GM18508 (cell line): ENCODE results near the gene ELK4.

Experiments used
- ATAC-seq: cut with Tn5 transposase; IDR thresholded peaks from one replicate; pipeline ENCODE4 v1.9.1; 2021; ENCODE audit warnings: moderate number of reproducible peaks; ENCODE audit not compliant: insufficient read depth, unreplicated experiment

ELK4 gene, protein sequence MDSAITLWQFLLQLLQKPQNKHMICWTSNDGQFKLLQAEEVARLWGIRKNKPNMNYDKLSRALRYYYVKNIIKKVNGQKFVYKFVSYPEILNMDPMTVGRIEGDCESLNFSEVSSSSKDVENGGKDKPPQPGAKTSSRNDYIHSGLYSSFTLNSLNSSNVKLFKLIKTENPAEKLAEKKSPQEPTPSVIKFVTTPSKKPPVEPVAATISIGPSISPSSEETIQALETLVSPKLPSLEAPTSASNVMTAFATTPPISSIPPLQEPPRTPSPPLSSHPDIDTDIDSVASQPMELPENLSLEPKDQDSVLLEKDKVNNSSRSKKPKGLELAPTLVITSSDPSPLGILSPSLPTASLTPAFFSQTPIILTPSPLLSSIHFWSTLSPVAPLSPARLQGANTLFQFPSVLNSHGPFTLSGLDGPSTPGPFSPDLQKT

DNA sequence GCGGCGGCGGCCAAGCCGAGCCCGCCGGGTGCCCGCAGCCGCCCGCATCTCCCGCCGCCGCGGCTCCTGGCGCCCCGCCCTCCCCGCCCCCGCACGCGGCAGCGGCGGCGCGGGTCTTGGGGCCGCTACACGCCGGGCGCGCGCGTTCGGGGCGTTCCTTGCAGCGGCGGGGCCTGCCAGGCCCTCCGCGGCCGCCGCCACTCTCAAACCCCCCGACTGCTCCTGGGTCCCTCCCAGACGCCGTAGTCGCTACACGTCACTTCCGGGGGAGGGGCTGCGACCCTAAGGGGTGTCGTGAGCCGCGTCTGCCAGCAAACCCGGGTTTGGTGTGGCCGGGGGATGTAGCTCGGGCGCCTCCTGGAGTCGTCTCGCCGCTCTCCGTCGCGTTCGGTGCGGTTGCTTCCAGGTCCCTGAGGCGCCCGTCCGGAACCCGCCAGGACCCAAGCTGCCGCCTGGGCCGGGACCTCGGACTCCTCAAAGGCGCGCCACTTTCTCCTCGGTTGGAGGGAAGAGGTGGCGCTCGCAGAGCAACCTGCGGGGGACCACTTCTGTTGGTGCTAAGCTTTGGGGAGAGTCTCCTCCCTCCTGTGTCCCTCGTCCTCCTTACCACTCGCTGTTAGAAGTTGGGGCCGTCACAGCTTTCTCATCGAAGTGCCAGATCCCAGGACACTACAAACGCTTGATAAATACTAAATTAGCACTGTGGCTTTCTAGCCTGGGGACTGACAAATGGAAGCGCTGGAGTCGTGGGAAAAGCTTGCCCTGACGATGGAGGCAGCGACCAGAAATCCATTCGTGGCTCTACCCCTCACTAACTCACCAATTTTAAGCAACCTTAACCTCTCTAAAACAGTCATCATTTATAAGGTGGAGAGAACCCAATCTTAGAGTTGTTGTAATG, at the start of gene ELK4:
Gene ELK4, minus strand, starts transcription at position 244 of the 901 bp plus-strand sequence. CDS start 8,129 bp downstream, outside the sequence.
- peak; percentile 46 for ATAC-seq

DNA sequence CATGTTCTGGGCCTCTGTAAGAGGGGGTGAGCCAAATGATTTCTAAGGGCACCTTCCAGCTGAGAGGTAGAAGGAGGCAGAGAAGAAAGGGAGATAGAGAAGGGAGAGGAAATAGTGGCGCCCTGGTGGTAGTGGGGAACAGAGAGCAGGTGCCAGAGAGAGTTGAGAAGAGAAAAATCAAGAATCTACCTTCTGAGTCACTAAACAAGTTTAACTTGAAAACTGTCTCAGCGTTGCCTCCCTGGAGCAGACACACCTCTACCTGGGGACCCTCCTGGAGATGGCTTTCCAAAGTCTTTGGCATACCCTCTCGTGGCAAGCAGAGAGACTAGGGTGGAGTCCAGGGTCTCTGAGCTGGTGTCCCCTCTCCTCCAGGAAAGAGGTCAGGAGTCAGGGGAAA, 49.6 kb upstream of the ELK4 start:
- no peak for ATAC-seq

DNA sequence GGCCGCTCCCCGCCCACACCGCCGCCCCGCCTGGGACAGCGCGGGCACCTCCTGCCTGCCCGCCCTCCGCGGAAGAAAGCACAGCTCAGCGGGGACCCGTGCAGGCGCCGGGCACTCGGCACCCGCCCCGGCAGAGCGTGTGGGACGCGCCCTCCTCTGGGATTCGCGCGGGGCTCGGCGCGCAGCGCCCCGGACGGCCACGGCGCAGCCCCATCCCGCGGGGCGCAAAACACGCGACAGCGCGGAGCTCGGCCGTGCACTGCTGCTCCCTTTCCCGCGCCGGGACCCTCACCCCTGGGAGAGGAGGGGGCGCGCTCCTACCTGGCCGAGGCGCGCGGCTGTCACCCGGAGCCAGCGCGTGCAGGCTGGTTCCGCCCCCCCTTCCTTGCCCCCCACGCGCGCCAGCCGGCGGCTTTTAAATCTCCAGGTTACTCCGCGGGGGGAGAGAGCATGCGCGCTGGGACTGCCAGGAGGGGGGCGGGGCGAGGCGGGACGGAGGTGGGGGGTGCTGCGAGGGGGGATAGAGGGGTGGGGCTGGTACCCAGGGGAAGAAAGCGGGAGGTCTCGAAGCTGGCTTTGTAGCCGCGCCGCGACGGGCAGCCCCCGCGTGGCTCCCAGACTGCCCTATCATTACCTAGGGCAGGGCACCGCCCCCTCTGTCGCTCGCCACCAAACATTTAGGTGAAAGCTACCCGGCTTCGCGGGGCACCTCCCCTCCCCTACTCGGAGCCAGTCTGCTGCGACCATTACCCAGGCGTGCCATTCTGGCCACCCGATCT, 48.5 kb upstream of the ELK4 start, which contains the start of gene SLC45A3:
Gene SLC45A3, minus strand, starts transcription at position 437 of the 779 bp plus-strand sequence. CDS start 15,853 bp downstream, outside the sequence.
- no peak for ATAC-seq

DNA sequence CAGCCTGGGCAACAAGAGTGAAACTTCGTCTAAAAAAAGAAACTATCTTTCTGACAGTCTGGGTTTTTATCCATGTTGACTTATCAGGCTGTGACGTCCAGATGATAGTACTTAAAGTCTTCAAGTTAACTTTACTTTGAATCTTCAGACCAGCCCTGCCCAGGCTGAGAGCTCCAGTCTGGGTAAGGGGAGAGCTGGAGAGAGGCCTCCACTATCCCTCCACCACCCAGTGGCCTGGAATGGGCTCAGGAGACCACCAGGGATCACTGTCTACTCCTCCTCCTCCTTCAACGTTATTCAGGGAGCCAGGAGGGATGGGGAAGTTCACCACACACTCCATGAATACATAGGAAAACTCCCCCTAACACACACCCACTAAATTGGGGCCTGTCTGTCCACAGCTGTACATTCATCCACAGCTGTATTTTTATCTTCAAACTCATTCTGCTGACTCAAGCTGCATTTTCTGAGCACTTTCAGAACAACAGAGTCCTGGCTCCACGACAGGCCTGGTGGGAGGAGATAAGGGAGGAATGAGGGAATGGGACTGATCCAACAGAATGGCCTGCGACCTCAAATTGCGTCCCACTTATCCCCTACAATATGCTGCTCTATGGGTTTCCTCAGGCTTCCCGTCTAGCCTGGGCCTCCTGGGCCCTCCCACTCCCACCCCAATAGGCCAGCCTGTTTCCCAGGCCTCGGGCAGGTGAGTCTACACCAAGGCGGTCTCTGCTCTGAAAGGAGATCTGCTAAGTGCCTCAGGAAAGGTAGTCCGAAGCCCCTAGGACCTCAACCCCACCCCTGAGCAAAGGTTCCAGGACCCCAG, 46.7 kb upstream of the ELK4 start:
- no peak for ATAC-seq

DNA sequence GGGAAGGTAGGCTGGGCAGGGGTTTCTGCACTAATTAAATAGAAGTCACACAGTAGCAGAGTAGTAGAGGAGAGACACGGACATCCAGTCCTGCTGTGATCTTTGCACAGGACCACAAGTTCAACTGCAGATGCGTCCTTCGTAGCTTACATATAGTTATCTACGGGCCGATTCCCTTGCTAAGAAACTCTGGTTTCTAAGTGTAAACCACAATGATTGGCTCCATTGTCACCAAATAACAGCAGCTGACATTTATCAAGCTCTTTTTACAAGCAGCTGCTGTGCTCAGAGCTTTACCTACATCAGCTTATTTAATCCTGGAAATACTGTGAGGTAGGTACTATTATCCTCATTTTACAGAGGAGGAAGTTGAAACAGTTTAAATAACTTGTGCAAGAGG, 45.4 kb upstream of the ELK4 start:
- ATAC-seq = no peak

DNA sequence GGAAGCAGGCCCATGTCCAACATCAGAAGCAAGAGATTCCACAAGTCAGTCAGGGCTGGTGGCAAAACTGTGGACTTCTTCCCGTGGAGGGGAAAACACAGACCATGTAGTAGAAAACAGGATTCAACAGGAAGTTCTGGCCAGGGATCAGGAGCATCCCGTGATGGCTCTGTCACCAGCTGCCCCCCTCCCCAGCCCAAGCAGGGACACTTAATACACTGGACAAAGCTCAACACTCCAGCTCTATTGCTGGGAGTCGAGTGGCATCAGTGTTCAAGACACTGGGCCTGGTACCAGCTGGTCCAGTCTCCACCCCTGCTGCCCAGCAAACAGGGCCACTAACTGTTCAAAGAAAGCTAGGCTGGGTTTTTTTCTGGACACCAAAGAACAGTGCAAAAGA, 44.8 kb upstream of the ELK4 start:
- no peak for ATAC-seq

DNA sequence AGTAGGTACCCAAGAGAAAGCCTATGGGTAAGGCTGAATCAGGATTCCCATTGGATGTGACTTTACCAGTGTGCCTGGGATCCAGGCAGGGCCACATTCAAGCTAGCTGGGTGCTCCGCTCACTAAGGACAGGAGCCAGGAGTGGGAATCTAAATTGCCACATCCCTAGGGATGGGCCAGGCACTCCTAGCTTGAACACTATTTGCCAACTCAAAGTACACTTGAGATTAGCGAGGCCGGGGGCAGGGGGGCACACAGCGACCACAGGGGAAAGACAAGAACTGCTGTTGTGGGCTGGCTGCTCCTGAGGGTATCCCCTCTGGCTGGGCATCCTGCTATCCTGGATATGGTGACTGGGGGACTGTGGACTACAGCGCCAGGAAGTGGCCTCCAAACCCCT, 44.2 kb upstream of the ELK4 start:
- ATAC-seq = no peak

DNA sequence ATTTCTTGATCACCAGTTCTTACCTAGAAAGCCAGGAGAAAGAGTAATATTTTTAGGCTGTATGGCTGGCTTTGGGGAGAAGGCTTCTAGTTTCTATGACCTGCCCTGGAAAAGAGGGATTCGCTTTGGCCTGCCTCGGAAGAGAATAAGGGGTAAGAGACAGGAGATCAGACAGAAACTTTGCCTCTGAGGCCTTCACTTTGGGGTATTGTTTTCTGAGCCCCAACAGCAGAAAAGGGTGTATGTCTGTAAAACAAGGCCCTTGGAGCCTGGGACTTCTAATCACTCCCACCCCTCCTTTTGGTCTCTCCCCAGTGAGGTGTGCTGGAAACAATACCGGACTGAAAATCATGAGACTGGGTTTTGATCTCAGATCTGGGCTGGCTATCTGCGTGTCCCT, 43.4 kb upstream of the ELK4 start:
- no peak for ATAC-seq

DNA sequence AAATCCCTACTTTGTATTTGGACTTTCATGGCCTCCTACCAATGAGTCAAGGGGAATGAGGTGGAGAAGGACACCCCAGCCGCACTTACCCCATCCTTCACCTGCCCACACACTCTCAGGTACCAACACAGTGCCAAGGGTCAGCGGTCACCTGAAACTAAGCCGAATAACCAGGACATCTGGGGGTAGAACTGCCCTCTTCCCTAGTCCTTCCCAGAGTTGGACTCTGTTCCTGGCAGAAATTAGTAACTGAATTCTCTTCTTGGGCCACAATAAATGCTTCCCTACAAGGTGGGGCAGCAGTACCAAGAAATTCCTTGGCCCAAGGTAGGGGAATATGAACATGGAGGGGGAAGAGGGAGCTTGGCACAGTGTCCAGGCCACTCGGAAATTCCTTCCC, 41.2 kb upstream of the ELK4 start:
- ATAC-seq = no peak

DNA sequence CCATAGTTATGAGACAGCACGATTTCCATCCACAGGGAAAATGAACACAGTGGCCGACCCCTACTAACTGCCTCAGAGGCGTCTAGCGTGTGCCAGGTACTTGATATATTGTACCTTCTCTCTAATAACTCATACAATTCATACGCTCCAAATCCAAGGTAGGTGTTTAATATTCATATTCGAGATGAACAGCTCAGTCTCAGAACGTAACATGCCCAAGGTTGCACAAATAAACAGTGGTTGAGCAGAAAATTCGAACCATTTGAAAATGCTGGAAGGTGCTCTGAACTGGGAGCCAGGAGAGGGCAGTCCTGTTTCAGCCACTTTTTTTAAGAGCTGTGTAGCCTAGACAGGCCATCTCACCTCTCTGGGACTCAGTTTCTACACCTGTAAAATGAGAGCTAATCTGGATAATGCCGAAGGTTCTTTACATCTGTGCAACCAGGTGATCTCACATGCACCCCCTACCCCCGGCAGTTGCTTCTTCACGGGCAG, 40.6 kb upstream of the ELK4 start:
- no peak for ATAC-seq

DNA sequence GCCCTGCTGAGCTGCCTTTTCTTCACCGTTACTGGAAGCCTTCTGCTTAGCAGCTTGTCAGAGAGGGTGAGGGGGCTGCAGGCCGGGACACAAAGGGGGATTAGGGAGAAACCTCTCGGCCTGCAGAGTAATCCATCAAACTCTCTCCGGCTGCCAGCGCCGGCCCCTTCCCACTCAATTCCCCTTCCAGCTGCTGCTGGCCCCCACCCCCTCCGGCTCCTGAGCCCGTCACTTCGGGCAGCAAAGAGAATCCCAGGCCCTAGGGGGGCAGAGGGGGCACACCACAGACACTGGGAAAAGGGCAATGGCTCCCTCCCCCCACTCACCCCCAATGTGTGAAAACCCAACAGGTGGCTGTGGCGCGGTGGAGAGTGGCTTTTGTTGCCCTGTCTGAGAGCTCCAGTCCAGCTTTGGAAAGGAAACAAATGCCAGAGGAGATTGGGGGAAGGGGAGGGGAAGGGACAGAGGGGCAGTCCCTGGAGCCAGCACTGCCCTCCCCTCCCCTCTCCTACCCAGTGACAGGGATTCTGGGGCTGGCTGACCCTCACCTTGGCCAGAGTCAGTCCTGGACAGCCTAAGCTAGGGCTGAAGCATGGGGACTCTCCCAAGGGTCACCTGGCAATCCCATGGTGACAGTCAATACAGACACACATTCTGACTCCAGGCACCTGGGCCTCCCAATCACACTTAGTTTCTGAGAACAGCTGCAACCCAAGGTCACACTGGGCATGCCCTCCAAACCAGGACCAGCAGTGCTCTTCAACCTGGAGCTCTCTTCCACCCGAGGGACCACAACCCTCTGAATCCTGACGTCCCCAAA, 39.0 kb upstream of the ELK4 start:
- no peak for ATAC-seq

DNA sequence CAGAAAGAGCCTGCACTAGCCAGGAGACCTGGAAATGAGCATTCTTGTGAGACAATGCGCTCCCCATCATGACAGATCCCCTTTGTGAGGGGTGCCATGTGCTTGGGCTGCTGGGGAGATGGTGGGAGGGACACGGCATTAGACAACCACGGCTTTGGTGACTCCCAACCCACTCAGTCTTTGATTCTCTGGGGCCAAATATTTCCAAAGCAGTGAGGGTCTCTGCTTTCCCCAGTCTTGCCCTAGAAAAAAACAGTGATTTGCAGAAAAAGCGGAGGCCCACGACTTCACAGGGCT, 38.3 kb upstream of the ELK4 start:
- no peak for ATAC-seq

DNA sequence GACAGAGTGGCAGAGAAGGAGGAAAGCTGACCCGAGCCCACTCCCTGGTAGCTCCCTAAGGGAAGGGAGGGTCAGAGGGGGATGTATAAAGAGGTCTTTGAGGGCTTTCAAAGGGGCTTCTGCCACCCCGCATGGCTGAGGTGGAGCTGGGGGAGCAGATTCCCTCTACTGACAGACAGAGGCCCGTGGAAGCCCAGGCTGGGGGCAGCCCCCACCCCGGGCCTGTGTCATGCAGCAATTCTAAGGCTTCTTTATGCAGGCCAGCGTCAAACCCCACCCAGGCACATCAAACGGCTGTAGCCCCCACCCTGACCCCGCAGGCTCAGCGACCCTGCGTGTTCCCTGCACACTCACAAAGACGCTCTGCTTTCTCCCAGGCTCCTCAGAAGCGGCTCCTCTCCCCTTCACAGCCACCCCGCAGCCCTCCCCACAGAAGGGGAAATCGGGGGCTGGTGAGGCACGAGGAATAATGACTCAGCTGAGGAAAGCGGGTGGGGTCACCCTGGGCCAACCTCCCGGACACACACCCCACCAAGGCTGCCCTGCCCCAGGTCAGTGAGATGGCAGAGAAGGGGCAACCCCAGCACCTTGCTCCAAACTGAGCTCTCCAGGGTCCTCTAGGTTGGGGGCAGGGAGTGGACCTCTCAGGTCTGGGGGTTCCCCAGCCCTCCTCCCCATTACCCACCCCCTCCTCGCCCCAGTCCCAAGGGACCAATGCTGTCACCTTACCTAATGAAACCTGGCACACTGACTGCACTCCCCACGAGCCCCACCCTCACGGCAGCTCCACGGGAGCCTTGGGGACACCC, 37.7 kb upstream of the ELK4 start:
- no peak for ATAC-seq

DNA sequence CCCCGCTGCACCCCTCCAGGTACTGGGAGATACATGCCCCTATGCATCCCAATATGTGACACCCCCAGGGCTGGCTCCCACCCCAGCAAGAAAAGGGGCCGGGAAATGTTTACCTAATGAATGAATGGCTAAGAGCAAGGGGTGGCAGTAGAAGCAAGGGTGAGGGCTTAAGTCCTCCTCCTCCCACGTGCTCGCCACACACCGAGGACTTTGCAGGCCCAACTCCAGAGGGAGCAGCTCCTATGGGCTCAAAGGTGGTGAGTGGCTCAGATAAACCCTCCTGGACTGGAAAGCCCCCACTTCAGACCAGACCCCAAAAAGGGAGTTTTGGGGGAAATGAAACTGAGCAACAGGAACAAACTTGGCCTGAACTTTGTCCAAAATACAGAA, 37.1 kb upstream of the ELK4 start:
- no peak for ATAC-seq

DNA sequence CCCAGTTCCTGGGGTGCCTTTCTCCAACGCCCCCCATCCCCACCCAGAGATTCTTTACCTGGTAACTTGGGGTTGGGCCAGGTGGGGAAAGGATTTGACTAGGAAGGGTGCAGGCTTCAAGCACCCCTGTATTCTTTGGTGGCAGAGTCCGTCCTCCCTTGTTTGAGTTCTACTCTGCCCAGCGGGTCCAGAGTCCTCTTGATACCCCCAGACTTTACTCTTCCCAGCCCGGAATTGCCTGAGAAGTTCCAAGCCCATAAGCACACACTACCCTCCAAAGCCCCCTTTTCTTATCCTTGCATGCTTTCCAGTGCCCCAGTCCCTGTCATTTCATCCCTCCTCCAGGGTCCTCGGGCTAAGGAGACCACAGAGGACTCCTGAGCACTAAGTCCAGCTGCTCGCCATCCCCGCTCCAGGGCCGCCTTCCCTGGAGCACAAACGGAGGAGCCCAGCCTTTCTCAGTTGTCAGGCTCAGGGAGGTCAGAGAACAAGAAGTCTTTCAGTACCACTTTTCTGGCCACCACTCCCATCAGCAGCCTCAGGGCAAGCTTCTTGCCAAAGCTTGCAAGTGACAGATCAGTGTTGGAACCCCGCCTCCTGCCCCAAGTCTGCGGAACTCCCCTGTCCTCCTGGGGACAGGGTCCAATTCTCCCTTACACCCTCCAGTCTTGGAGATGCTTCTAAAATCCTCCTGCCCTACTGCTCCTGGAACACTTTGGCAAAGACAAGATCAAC, 36.3 kb upstream of the ELK4 start:
- ATAC-seq = no peak

DNA sequence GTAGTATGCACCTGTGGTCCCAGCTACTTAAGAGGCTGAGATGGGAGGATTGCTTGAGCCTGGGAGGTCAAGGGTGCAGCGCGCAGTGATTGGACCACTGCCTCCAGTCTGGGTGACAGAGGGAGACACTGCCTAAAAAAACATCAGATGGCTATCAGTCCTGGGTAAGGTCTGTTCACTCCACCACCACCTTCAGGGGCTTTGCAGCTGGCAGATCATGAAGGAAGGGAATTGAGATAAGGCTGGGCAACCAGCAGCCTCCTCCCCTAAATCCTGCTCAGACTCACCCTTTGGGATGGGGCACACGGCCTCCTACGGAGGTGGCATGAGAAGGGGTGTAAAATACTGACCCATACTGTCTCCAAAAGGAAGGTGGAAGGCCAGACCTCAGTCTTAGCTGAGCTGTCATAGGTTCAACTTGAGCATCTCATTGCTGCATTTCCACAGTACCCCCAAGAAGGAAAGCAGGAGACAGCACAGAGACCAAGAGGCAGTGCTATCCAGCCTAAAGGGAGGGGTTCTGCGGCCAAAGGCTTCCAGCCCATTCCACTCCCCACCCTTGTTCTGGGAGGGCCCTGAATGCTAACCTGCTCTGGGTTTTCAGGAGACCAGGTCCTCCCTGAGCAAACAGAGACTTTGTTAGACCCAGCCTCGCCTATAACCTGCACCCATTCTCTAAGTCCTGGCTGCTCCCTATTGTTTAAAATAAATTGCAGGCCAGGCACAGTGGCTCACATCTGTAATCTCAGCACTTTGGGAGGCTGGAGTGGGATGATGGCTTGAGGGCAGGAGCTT, 34.8 kb upstream of the ELK4 start:
- no peak for ATAC-seq
